ENCODE results near the gene HMGCL. TPM values are rescaled to one million over a fixed set of nuclear protein-coding genes. Genes with fewer than 3 reads are reported as not detected.

The HMGCL gene
- total RNA-seq, 1 experiment from 2014 or later: 30.8 TPM

DNA sequence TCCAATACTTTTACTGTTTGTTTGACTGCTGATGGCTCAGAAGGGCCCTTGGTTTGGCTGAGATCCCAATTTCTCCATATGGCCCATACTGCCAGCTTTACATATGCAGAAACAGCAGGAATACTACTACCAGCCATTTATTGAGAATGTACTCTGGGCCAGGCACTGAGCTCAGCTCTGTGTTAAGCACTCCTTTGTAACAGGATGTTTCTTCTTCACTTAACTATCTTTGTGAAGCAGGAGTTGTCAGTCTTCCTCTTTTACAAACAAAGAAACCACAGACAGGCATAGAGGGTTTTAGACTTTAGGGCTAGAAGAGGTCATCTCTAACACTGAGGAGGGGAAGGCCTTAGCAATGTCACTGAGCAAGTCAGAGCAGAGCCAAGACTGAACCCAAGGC lies 8.3 kb downstream of the HMGCL start:
- Histone ChIP-seq H3K9me3 (ENCODE audit: control insufficient read depth, insufficient read depth, low read depth, low read length) (no peaks in the 10 kb centered on the region), H3K36me3 (ENCODE audit: control insufficient read depth, insufficient read depth, low read length) (no peaks in the 10 kb centered on the region), H3K4me1 (ENCODE audit: control insufficient read depth, insufficient read depth, low read length) (no peaks in the 10 kb centered on the region), H3K27me3 (ENCODE audit: control insufficient read depth, insufficient read depth, low read length) (no peaks in the 10 kb centered on the region), H3K4me3 (ENCODE audit: low read depth in 2 of 2, low read length in 2 of 2) (no peak overlapping the region), H3K27ac (ENCODE audit: low read length) (no peak overlapping the region)
- ChIA-PET CTCF (interaction anchor here (1.0 kb wide), 1 partner anchor 195 kb away, joined by 13 read pairs; no protein-coding TSS in a partner anchor), POLR2A (interaction anchor here (1.0 kb wide), 1 partner anchor 11 kb away, joined by 3 read pairs; no protein-coding TSS in a partner anchor)
- in situ Hi-C loops (cut with HindIII; ENCODE audit: low pct_unique_long_range_greater_than_20kb, low sequenced_read_pairs) (no loop called here), intact Hi-C loops (cut with micrococcal nuclease; ENCODE audit: unreplicated experiment) (loop anchor here (10.0 kb wide), 1 partner anchor 98 kb away; the partner anchor contains the start of gene CNR2)
- DNase-seq (ENCODE audit: low read depth, low spot score) (no peak), ATAC-seq (no peak)
- BruUV-seq (replicated peaks): no TSS peak
- TF ChIP-seq, protein P1, sequence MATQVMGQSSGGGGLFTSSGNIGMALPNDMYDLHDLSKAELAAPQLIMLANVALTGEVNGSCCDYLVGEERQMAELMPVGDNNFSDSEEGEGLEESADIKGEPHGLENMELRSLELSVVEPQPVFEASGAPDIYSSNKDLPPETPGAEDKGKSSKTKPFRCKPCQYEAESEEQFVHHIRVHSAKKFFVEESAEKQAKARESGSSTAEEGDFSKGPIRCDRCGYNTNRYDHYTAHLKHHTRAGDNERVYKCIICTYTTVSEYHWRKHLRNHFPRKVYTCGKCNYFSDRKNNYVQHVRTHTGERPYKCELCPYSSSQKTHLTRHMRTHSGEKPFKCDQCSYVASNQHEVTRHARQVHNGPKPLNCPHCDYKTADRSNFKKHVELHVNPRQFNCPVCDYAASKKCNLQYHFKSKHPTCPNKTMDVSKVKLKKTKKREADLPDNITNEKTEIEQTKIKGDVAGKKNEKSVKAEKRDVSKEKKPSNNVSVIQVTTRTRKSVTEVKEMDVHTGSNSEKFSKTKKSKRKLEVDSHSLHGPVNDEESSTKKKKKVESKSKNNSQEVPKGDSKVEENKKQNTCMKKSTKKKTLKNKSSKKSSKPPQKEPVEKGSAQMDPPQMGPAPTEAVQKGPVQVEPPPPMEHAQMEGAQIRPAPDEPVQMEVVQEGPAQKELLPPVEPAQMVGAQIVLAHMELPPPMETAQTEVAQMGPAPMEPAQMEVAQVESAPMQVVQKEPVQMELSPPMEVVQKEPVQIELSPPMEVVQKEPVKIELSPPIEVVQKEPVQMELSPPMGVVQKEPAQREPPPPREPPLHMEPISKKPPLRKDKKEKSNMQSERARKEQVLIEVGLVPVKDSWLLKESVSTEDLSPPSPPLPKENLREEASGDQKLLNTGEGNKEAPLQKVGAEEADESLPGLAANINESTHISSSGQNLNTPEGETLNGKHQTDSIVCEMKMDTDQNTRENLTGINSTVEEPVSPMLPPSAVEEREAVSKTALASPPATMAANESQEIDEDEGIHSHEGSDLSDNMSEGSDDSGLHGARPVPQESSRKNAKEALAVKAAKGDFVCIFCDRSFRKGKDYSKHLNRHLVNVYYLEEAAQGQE (IDR thresholded peaks at IDR 0.05; ENCODE audit: insufficient read depth in 1 of 2, low read depth in 2 of 2, low read length in 1 of 2): no peak
- TF ChIP-seq CTCF (IDR thresholded peaks at IDR 0.05) (no peak), SIN3A (IDR thresholded peaks at IDR 0.05; ENCODE audit: borderline replicate concordance, insufficient read depth, low read depth, low read length) (no peak), POLR2AphosphoS5 (IDR thresholded peaks at IDR 0.05; ENCODE audit: low read depth, low read length) (no peak), TCF7L2 (IDR thresholded peaks at IDR 0.05; ENCODE audit: low read depth, low read length) (no peak)

- Histone ChIP-seq H3K27ac (ENCODE audit: low read length) (no peak overlapping the region), H3K4me1 (ENCODE audit: control insufficient read depth, insufficient read depth, low read length) (no peaks in the 10 kb centered on the region), H3K9me3 (ENCODE audit: control insufficient read depth, insufficient read depth, low read depth, low read length) (no peaks in the 10 kb centered on the region), H3K4me3 (ENCODE audit: low read depth in 2 of 2, low read length in 2 of 2) (no peak overlapping the region), H3K27me3 (ENCODE audit: control insufficient read depth, insufficient read depth, low read length) (no peaks in the 10 kb centered on the region), H3K36me3 (ENCODE audit: control insufficient read depth, insufficient read depth, low read length) (no peaks in the 10 kb centered on the region)
- ChIA-PET CTCF (interaction anchor here (0.7 to 1.0 kb wide), 3 partner anchors 94 to 196 kb away, joined by 5 to 13 read pairs (median 5); no protein-coding TSS in a partner anchor), POLR2A (interaction anchor here (0.6 to 1.0 kb wide), 3 partner anchors 11 to 257 kb away, joined by 3 to 5 read pairs (median 4); no protein-coding TSS in a partner anchor)
- ATAC-seq: no peak
- DNase-seq (ENCODE audit: low read depth, low spot score): no peak
- BruUV-seq (replicated peaks): no TSS peak
- intact Hi-C loops (cut with micrococcal nuclease; ENCODE audit: unreplicated experiment): loop anchor here (10.0 kb wide), 1 partner anchor 98 kb away; the partner anchor contains the start of gene CNR2
- TF ChIP-seq SIN3A (IDR thresholded peaks at IDR 0.05; ENCODE audit: borderline replicate concordance, insufficient read depth, low read depth, low read length) (no peak), TCF7L2 (IDR thresholded peaks at IDR 0.05; ENCODE audit: low read depth, low read length) (no peak), POLR2AphosphoS5 (IDR thresholded peaks at IDR 0.05; ENCODE audit: low read depth, low read length) (no peak), CTCF (IDR thresholded peaks at IDR 0.05) (no peak)
- TF ChIP-seq, protein P1 (IDR thresholded peaks at IDR 0.05; ENCODE audit: insufficient read depth in 1 of 2, low read depth in 2 of 2, low read length in 1 of 2): no peak
- in situ Hi-C loops (cut with HindIII; ENCODE audit: low pct_unique_long_range_greater_than_20kb, low sequenced_read_pairs): no loop called here
Observed at GRCh38 chr1:23816361-23816760, 8.9 kb downstream of the HMGCL start.
